Endothelial cell of umbilical vein (primary cell): Measurements from ENCODE around the gene STRN3.

Experiments used
- CTCF ChIP-seq, 2 donors: IDR thresholded peaks; 1 replicate in 1 of 2; 2 replicates in 1 of 2; pipeline ENCODE4 v1.5.1; 2011; ENCODE audit warnings: low read length in 2 of 2, mild to moderate bottlenecking in 2 of 2, moderate library complexity in 2 of 2, control low read depth in 1 of 2, inconsistent platforms in 1 of 2, low read depth in 1 of 2; ENCODE audit not compliant: insufficient read depth in 1 of 2; ENCODE audit errors: extremely low read depth in 1 of 2
- EZH2 ChIP-seq: IDR thresholded peaks from 2 replicates; pipeline ENCODE4 v1.6.1; 2012; ENCODE audit warnings: borderline replicate concordance, low read depth, mild to moderate bottlenecking, moderate library complexity, low read length, inconsistent platforms; ENCODE audit not compliant: severe bottlenecking
- MAX ChIP-seq: IDR thresholded peaks from 2 replicates; pipeline ENCODE4 v1.6.1; 2011; ENCODE audit not compliant: insufficient read depth, insufficient read length
- MYC ChIP-seq: IDR thresholded peaks from one replicate; pipeline ENCODE4 v1.6.1; 2011; ENCODE audit warnings: mild to moderate bottlenecking, low read depth, low read length
- POLR2A ChIP-seq: IDR thresholded peaks from 2 replicates; pipeline ENCODE4 v1.6.1; 2012; ENCODE audit warnings: low read depth, mild to moderate bottlenecking, control low read depth, low read length

GRCh38 chr14:30854492-30854891, 171.7 kb downstream of the STRN3 start:
- TF ChIP-seq EZH2 = no peak
- TF ChIP-seq MYC = no peak
- TF ChIP-seq POLR2A = no peak
- TF ChIP-seq MAX = no peak
- no peak for TF ChIP-seq CTCF (IDR thresholded peaks at IDR 0.05; ENCODE audit: extremely low read depth in 1 of 2, insufficient read depth in 1 of 2, low read depth in 1 of 2, low read length in 2 of 2)
